AG04450 (cell line): Measurements from ENCODE around the gene EFCAB5. TPM values are rescaled to one million over a fixed set of nuclear protein-coding genes. Genes with fewer than 3 reads are reported as not detected.

Source experiments
- CTCF ChIA-PET: fragments of 300-600, 350-600 bp; formaldehyde crosslinking; extraction: SDS; loops from one replicate; lab custom pipeline; 2022; ENCODE audit warnings: antibody characterized with exemption, inconsistent platforms; lab: Charles Lee
- POLR2A ChIA-PET: fragments of 350-600 bp; formaldehyde crosslinking; extraction: SDS; loops from one replicate; lab custom pipeline; 2021; ENCODE audit warnings: antibody characterized with exemption, inconsistent platforms; lab: Yijun Ruan, JAX
- DNase-seq: peaks from one replicate; pipeline ENCODE4 v3.0.0-alpha.2; 2011; ENCODE audit warnings: low read depth, low spot score
- H3K27ac ChIP-seq: one replicate; pipeline ENCODE4 v1.5.1; 2012; ENCODE audit warnings: low read depth, low read length, control low read depth
- H3K27me3 ChIP-seq: one replicate; pipeline ENCODE4 v1.6.0; 2012; ENCODE audit warnings: low read length; ENCODE audit not compliant: control insufficient read depth, insufficient read depth
- H3K4me3 ChIP-seq: 2 replicates; pipeline ENCODE4 v1.5.1; 2011; ENCODE audit warnings: mild to moderate bottlenecking, low read depth, low read length, control low read depth
- H3K9me3 ChIP-seq: 2 replicates; pipeline ENCODE4 v1.5.1; 2012; ENCODE audit warnings: low read length; ENCODE audit not compliant: control insufficient read depth, insufficient read depth
- polyA plus RNA-seq: library from polyadenylated mRNA; depleted of rRNA; stranded (reverse); fragments of >200 nt; gene quantifications from 2 replicates; pipeline ENCODE4 v1.2.3, GENCODE V29; 2011
- TF ChIP-seq, protein P1 (sequence below): IDR thresholded peaks from 2 replicates; pipeline ENCODE4 v1.5.1; 2011; ENCODE audit warnings: low read depth, low read length, control low read depth, inconsistent platforms

The EFCAB5 gene
- polyA plus RNA-seq, 1 experiment: 0.24 TPM

- TF ChIP-seq, protein P1, sequence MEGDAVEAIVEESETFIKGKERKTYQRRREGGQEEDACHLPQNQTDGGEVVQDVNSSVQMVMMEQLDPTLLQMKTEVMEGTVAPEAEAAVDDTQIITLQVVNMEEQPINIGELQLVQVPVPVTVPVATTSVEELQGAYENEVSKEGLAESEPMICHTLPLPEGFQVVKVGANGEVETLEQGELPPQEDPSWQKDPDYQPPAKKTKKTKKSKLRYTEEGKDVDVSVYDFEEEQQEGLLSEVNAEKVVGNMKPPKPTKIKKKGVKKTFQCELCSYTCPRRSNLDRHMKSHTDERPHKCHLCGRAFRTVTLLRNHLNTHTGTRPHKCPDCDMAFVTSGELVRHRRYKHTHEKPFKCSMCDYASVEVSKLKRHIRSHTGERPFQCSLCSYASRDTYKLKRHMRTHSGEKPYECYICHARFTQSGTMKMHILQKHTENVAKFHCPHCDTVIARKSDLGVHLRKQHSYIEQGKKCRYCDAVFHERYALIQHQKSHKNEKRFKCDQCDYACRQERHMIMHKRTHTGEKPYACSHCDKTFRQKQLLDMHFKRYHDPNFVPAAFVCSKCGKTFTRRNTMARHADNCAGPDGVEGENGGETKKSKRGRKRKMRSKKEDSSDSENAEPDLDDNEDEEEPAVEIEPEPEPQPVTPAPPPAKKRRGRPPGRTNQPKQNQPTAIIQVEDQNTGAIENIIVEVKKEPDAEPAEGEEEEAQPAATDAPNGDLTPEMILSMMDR: no peak
- Histone ChIP-seq H3K27me3 (no peaks in the 10 kb centered on the region), H3K27ac (no peak overlapping the region), H3K4me3 (no peak overlapping the region), H3K9me3 (no peaks in the 10 kb centered on the region)
- no peak for DNase-seq
- CTCF ChIA-PET: interaction anchor here (0.9 kb wide), 1 partner anchor 42 kb away, joined by 3 read pairs; no protein-coding TSS in a partner anchor
- POLR2A ChIA-PET: no interaction called here
Measured at GRCh38 chr17:29973005-29973404, 31.6 kb downstream of the EFCAB5 start.

DNA sequence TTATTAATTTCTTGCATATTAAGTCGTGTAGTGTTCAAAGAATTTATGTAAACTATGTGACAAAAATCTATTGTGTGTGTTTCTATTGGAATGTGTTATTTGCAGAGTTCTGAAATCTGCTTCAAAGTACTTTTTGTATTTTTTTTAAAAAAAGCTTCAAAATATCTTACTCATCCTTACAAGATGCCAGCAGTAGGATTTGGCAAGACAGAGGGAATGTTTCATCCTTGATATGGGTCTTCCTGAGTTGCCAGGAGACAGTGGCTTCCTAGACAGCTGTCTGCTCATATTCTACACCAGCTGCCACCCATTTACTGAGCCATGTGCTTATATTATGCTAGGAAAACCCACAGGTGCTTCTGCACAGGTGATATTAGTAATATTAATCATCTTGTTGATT is 36.4 kb downstream of the EFCAB5 start:
- H3K27ac ChIP-seq: no peak overlapping the region
- TF ChIP-seq, protein P1: no peak
- H3K27me3 ChIP-seq: no peaks in the 10 kb centered on the region
- POLR2A ChIA-PET: interaction anchor here (0.5 kb wide), 1 partner anchor 84 kb away, joined by 3 read pairs; no protein-coding TSS in a partner anchor
- H3K9me3 ChIP-seq: no peaks in the 10 kb centered on the region
- H3K4me3 ChIP-seq: no peak overlapping the region
- CTCF ChIA-PET: interaction anchor here (0.9 to 1.1 kb wide), 3 partner anchors 44 to 127 kb away, joined by 3 to 4 read pairs (median 4); no protein-coding TSS in a partner anchor
- DNase-seq: no peak

DNA sequence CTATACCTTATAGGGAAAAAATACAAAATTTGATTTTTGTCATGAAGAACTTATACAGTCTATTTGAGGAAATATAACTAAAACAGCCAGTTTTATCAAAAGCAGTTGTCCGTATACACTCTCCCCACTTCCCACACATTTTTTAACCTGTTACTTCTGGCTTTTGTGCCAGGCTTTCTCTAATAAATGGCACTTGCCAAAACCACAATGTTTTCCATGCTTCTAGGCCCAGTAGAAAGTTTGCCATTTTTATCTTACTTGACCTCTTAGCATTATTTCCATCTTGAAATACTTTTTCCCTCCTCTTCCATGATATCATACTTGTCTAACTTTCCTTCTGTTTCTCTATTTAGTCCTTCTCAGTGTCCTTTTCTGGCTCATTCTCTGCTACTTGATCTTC is 38.8 kb downstream of the EFCAB5 start:
- no peak overlapping the region for H3K27ac ChIP-seq
- no peaks in the 10 kb centered on the region for H3K27me3 ChIP-seq
- POLR2A ChIA-PET: no interaction called here
- CTCF ChIA-PET: interaction anchor here (1.5 kb wide), 1 partner anchor 125 kb away, joined by 3 read pairs; no protein-coding TSS in a partner anchor
- no peak overlapping the region for H3K4me3 ChIP-seq
- TF ChIP-seq, protein P1: no peak
- no peaks in the 10 kb centered on the region; the same call in 1 of the 2 replicates for H3K9me3 ChIP-seq
- DNase-seq: no peak

- Histone ChIP-seq H3K27me3 (no peaks in the 10 kb centered on the region), H3K9me3 (no peaks in the 10 kb centered on the region; the same call in none of the 2 replicates), H3K4me3 (no peak overlapping the region), H3K27ac (no peak overlapping the region)
- ChIA-PET CTCF (interaction anchor here (0.7 to 1.4 kb wide), 2 partner anchors 38 to 121 kb away, joined by 3 read pairs; no protein-coding TSS in a partner anchor), POLR2A (no interaction called here)
- TF ChIP-seq, protein P1: no peak
- no peak for DNase-seq
Measured at GRCh38 chr17:29982991-29983653, 41.7 kb downstream of the EFCAB5 start.

GRCh38 chr17:29996458-29996857 is 55.0 kb downstream of the EFCAB5 start:
- H3K4me3 ChIP-seq: no peak overlapping the region
- peaks cover 5% of the 10 kb centered on the region for H3K27me3 ChIP-seq
- TF ChIP-seq, protein P1: no peak
- H3K9me3 ChIP-seq: peaks cover 4% of the 10 kb centered on the region
- ChIA-PET POLR2A (no interaction called here), CTCF (interaction anchor here (1.1 to 1.3 kb wide), 2 partner anchors 25 to 65 kb away, joined by 3 read pairs; no protein-coding TSS in a partner anchor)
- no peak overlapping the region for H3K27ac ChIP-seq
- DNase-seq: no peak
